ENCODE results near the gene PCGF2.
"Not testable (repeated sequence)": the region's sequence is repeated elsewhere in the genome, so short reads cannot be mapped to it uniquely, and the experiment has no call there.

PCGF2 gene

GRCh38 chr17:38748149-38748891 lies at the start of gene PCGF2:
Gene PCGF2, minus strand, starts transcription at chr17:38748336. Its CDS starts 7,934 bp downstream, at chr17:38740402.
- no peak for DNase-seq (ENCODE audit: low read depth, low spot score)

- DNase-seq (ENCODE audit: low read depth, low spot score) = no peak
Measured at GRCh38 chr17:38797828-38798227, 49.7 kb upstream of the PCGF2 start.

- no peak for DNase-seq (ENCODE audit: low read depth, low spot score)
Measured at GRCh38 chr17:38797158-38797490, 49.0 kb upstream of the PCGF2 start.

- no peak for DNase-seq (ENCODE audit: low read depth, low spot score)
Measured at GRCh38 chr17:38796451-38797157, 48.5 kb upstream of the PCGF2 start.

GRCh38 chr17:38794221-38794620 lies 46.1 kb upstream of the PCGF2 start:
- DNase-seq (ENCODE audit: low read depth, low spot score) = no peak

GRCh38 chr17:38791162-38791561 lies 43.0 kb upstream of the PCGF2 start:
- no peak for DNase-seq (ENCODE audit: low read depth, low spot score)

- not testable (repeated sequence) for DNase-seq (ENCODE audit: low read depth, low spot score)
Measured at GRCh38 chr17:38790148-38790707, 42.1 kb upstream of the PCGF2 start.

GRCh38 chr17:38789185-38789584 lies 41.0 kb upstream of the PCGF2 start:
- DNase-seq (ENCODE audit: low read depth, low spot score) = peak; percentile 18

GRCh38 chr17:38787999-38788398 lies 39.9 kb upstream of the PCGF2 start:
- DNase-seq (ENCODE audit: low read depth, low spot score) = not testable (repeated sequence)

- no peak for DNase-seq (ENCODE audit: low read depth, low spot score)
Measured at GRCh38 chr17:38786372-38786771, 38.2 kb upstream of the PCGF2 start.

- no peak for DNase-seq (ENCODE audit: low read depth, low spot score)
Measured at GRCh38 chr17:38783227-38783626, 35.1 kb upstream of the PCGF2 start.

- no peak for DNase-seq (ENCODE audit: low read depth, low spot score)
Measured at GRCh38 chr17:38779965-38780752, 32.0 kb upstream of the PCGF2 start.

- DNase-seq (ENCODE audit: low read depth, low spot score) = no peak
Measured at GRCh38 chr17:38777641-38778250, 29.6 kb upstream of the PCGF2 start.

- DNase-seq (ENCODE audit: low read depth, low spot score) = no peak
Measured at GRCh38 chr17:38773258-38773657, 25.1 kb upstream of the PCGF2 start.

GRCh38 chr17:38768417-38768816 lies 20.3 kb upstream of the PCGF2 start:
- DNase-seq (ENCODE audit: low read depth, low spot score) = no peak

GRCh38 chr17:38766341-38766740 lies 18.2 kb upstream of the PCGF2 start:
- no peak for DNase-seq (ENCODE audit: low read depth, low spot score)

GRCh38 chr17:38762231-38762630 lies 14.1 kb upstream of the PCGF2 start:
- no peak for DNase-seq (ENCODE audit: low read depth, low spot score)

GRCh38 chr17:38761612-38762011 lies 13.5 kb upstream of the PCGF2 start:
- no peak for DNase-seq (ENCODE audit: low read depth, low spot score)

- DNase-seq (ENCODE audit: low read depth, low spot score) = no peak
Measured at GRCh38 chr17:38753071-38753506, 5.0 kb upstream of the PCGF2 start.

- DNase-seq (ENCODE audit: low read depth, low spot score) = peak; percentile 95
Measured at GRCh38 chr17:38752308-38753070, 4.4 kb upstream of the PCGF2 start, which contains the start of gene PSMB3. Gene PSMB3, plus strand, starts transcription at chr17:38752741. Its CDS starts 86 bp downstream, at chr17:38752827.

All from smooth muscle cell of the brain vasculature (primary cell).